HepG2 (cell line): ENCODE measurements around the gene VEGFA. TPM values are rescaled to one million over a fixed set of nuclear protein-coding genes. Genes with fewer than 3 reads are reported as not detected.

Source experiments
- CBX5 ChIP-seq: sonication (generic); formaldehyde crosslinking; IDR thresholded peaks from 2 replicates; pipeline ENCODE4 v1.4.0; 2020; ENCODE audit warnings: missing genetic modification reagents, borderline replicate concordance
- ELF1 ChIP-seq: sonication (generic); formaldehyde crosslinking; IDR thresholded peaks from 2 replicates; pipeline ENCODE4 v1.4.0; 2020; ENCODE audit warnings: missing genetic modification reagents
- ESRRA ChIP-seq: sonication (generic); formaldehyde crosslinking; IDR thresholded peaks from 2 replicates; pipeline ENCODE4 v1.5.1; 2020; ENCODE audit warnings: mild to moderate bottlenecking, low read depth, missing genetic modification reagents
- ETV6 ChIP-seq: sonication (generic); formaldehyde crosslinking; conservative IDR thresholded peaks from 2 replicates; pipeline ENCODE4 v1.4.0; 2020; ENCODE audit warnings: missing genetic modification reagents
- GABPB1 ChIP-seq: IDR thresholded peaks from 2 replicates; pipeline ENCODE4 v1.6.1; 2016; ENCODE audit warnings: mild to moderate bottlenecking, missing genetic modification reagents, moderate library complexity, missing compliant biosample characterization
- HNF4A ChIP-seq: sonication (generic); formaldehyde crosslinking; IDR thresholded peaks from 2 replicates; pipeline ENCODE4 v1.4.0; 2020; ENCODE audit warnings: missing genetic modification reagents
- HOXA7 ChIP-seq: sonication (generic); formaldehyde crosslinking; IDR thresholded peaks from 2 replicates; pipeline ENCODE4 v1.8.1; 2022; ENCODE audit warnings: mild to moderate bottlenecking, missing genetic modification reagents, moderate library complexity
- KLF6 ChIP-seq: IDR thresholded peaks from 2 replicates; pipeline ENCODE4 v1.8.0; 2016; ENCODE audit warnings: missing biosample characterization, missing genetic modification reagents
- MEIS1 ChIP-seq: sonication (generic); formaldehyde crosslinking; IDR thresholded peaks from 2 replicates; pipeline ENCODE4 v1.9.0; 2021; ENCODE audit warnings: mild to moderate bottlenecking, missing genetic modification reagents, moderate library complexity, borderline replicate concordance
- MLLT10 ChIP-seq: sonication (generic); formaldehyde crosslinking; IDR thresholded peaks from 2 replicates; pipeline ENCODE4 v1.4.0; 2020; ENCODE audit warnings: missing genetic modification reagents
- POLR2A ChIP-seq, 2 experiments: IDR thresholded peaks; 2 replicates each; pipeline ENCODE4 v1.6.1; 2011; ENCODE audit warnings: low read depth in 2 of 2, low read length in 2 of 2, mild to moderate bottlenecking in 1 of 2, moderate library complexity in 1 of 2; ENCODE audit not compliant: insufficient read depth in 1 of 2
- POLR2G ChIP-seq: fragments of 200-400 bp; formaldehyde crosslinking; IDR thresholded peaks from 2 replicates; pipeline ENCODE4 v1.6.1; 2018; ENCODE audit warnings: mild to moderate bottlenecking, low read depth, low read length, moderate library complexity
- STAG1 ChIP-seq: sonication (generic); formaldehyde crosslinking; IDR thresholded peaks from 2 replicates; pipeline ENCODE4 v1.4.0; 2020; ENCODE audit warnings: missing genetic modification reagents
- STAT5B ChIP-seq: sonication (generic); formaldehyde crosslinking; IDR thresholded peaks from 2 replicates; pipeline ENCODE4 v1.4.0; 2020; ENCODE audit warnings: missing genetic modification reagents
- SUZ12 ChIP-seq: fragments of 150-350 bp; IDR thresholded peaks from 2 replicates; pipeline ENCODE4 v1.6.1; 2014; ENCODE audit warnings: low read depth, low read length
- XRCC5 ChIP-seq: fragments of 200-400 bp; formaldehyde crosslinking; optimal IDR thresholded peaks from 2 replicates; pipeline ENCODE3; 2017; ENCODE audit warnings: mild to moderate bottlenecking, low read length
- ZFP36L2 ChIP-seq: sonication (generic); formaldehyde crosslinking; IDR thresholded peaks from 2 replicates; pipeline ENCODE4 v1.4.0; 2020; ENCODE audit warnings: missing genetic modification reagents
- ZNF430 ChIP-seq: sonication (generic); formaldehyde crosslinking; IDR thresholded peaks from 2 replicates; pipeline ENCODE4 v1.9.0; 2021; ENCODE audit warnings: mild to moderate bottlenecking, missing genetic modification reagents
- ZNF713 ChIP-seq: sonication (generic); formaldehyde crosslinking; IDR thresholded peaks from 2 replicates; pipeline ENCODE4 v1.4.0; 2020; ENCODE audit warnings: mild to moderate bottlenecking, missing genetic modification reagents
- ZNF761 ChIP-seq: sonication (generic); formaldehyde crosslinking; conservative IDR thresholded peaks from 2 replicates; pipeline ENCODE4 v1.4.0; 2020; ENCODE audit warnings: mild to moderate bottlenecking, missing genetic modification reagents
- ZNF788 ChIP-seq: sonication (generic); formaldehyde crosslinking; IDR thresholded peaks from 2 replicates; pipeline ENCODE4 v1.5.0; 2020; ENCODE audit warnings: mild to moderate bottlenecking, missing genetic modification reagents, borderline replicate concordance
- ZNF792 ChIP-seq: IDR thresholded peaks from 2 replicates; pipeline ENCODE4 v1.6.1; 2016
- polyA plus RNA-seq, 8 experiments: library from polyadenylated mRNA; depleted of rRNA in 3 of 8; stranded (reverse) in 7 of 8; unstranded in 1 of 8; fragments of >200 nt; fragmentation: Illumina TruSeq in 4 of 8; extraction: Trizol in 4 of 8; gene quantifications; 2 replicates each; pipeline versions ENCODE4 v1.2.1 to v1.2.3, GENCODE V29; 2011 to 2016; ENCODE audit warnings: low read depth in 4 of 8, missing spikeins in 1 of 8, mixed read lengths in 1 of 8; ENCODE audit not compliant: insufficient read depth in 1 of 8
- total RNA-seq, 5 experiments: library from RNA; depleted of rRNA; stranded (reverse); fragments of >200 nt; fragmentation: Illumina TruSeq; extraction: Trizol; gene quantifications; 2 replicates each; pipeline ENCODE4 v1.2.3, GENCODE V29; 2016; ENCODE audit warnings: low read depth in 1 of 5
- TF ChIP-seq, protein P1 (sequence below): sonication (generic); formaldehyde crosslinking; IDR thresholded peaks from 2 replicates; pipeline ENCODE4 v1.4.0; 2020; ENCODE audit warnings: missing genetic modification reagents
- TF ChIP-seq, protein P2 (sequence below): sonication (generic); formaldehyde crosslinking; IDR thresholded peaks from 2 replicates; pipeline ENCODE4 v1.4.0; 2020; ENCODE audit warnings: missing genetic modification reagents, low read depth, mild to moderate bottlenecking, borderline replicate concordance
- TF ChIP-seq, protein P3 (sequence below): IDR thresholded peaks from 2 replicates; pipeline ENCODE4 v1.6.1; 2016; ENCODE audit warnings: missing genetic modification reagents, missing compliant biosample characterization
- TF ChIP-seq, protein P4 (sequence below): IDR thresholded peaks from 2 replicates; pipeline ENCODE4 v1.6.1; 2012; ENCODE audit warnings: inconsistent platforms

The VEGFA gene
- total and polyA plus RNA-seq, 2 of the 13 experiments (the other 11 are each of a cell fraction or from before 2014, with no cell fraction given): 68.1 to 629 TPM

DNA sequence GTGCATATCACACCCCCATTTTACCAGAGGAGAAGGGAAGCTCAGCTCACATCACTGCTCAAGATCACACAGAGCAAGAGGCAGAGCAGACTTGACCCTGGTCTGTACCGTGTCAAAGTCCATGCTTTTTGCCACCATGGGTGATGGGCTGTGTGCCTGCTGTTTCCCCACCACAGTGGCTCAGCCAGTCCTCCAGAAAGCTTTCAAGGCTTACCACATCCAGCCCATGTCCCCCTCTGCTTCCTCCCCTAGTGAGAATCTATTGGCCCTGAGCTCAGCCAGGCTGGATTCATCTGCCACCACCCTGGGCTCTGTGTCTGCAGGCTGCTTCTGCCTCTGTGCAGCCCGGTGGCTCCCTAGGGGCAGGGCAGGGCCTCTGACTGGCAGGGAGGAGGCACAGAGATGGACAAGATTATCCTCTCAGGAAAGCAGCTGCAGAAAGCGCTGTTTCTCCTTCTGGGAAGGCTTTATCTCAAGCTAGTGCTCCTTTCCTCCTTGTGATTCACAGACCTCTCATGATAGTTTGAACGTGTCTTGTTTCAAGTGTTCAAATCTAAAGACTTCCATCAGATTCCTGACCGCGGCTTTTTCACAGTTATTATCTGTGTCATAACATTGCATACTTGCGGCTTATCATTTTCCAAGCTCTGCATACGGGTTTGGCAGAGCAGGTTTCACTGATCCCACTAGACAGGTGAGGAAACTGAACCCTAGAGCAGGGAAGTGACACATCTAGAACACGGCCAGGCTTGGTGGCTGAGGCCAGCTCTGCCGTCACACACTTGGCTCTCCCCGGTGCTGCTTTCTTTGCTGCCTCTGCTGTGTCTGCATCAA is 37.4 kb downstream of the VEGFA start (continued):
- TF ChIP-seq, protein P1, sequence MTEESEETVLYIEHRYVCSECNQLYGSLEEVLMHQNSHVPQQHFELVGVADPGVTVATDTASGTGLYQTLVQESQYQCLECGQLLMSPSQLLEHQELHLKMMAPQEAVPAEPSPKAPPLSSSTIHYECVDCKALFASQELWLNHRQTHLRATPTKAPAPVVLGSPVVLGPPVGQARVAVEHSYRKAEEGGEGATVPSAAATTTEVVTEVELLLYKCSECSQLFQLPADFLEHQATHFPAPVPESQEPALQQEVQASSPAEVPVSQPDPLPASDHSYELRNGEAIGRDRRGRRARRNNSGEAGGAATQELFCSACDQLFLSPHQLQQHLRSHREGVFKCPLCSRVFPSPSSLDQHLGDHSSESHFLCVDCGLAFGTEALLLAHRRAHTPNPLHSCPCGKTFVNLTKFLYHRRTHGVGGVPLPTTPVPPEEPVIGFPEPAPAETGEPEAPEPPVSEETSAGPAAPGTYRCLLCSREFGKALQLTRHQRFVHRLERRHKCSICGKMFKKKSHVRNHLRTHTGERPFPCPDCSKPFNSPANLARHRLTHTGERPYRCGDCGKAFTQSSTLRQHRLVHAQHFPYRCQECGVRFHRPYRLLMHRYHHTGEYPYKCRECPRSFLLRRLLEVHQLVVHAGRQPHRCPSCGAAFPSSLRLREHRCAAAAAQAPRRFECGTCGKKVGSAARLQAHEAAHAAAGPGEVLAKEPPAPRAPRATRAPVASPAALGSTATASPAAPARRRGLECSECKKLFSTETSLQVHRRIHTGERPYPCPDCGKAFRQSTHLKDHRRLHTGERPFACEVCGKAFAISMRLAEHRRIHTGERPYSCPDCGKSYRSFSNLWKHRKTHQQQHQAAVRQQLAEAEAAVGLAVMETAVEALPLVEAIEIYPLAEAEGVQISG (CRISPR knock-in tag): peak; percentile 36; the same call in 1 of the 2 replicates
- TF ChIP-seq POLR2G: peak; percentile 39; the same call in 1 of the 2 replicates
- TF ChIP-seq ZNF761 (CRISPR knock-in tag): 0 out of 2 replicates have a peak, but pooled peaks have one; percentile 36
- peak; percentile 50; the same call in 1 of the 2 replicates for TF ChIP-seq ZNF430
- TF ChIP-seq CBX5 (CRISPR knock-in tag): peak; percentile 29; the same call in 1 of the 2 replicates
- TF ChIP-seq ZFP36L2 (CRISPR knock-in tag): no peak
- TF ChIP-seq KLF6 (CRISPR knock-in tag): peak; percentile 26; the same call in 1 of the 2 replicates
- no peak for TF ChIP-seq SUZ12
- TF ChIP-seq MEIS1 (CRISPR knock-in tag): 0 out of 2 replicates have a peak, but pooled peaks have one; percentile 1
- peak; percentile 74; the same call in 1 of the 2 replicates for TF ChIP-seq ZNF713 (CRISPR knock-in tag)
- peak; percentile 29; the same call in 1 of the 2 replicates for TF ChIP-seq STAG1 (CRISPR knock-in tag)
- peak; percentile 26 for TF ChIP-seq XRCC5
- TF ChIP-seq HOXA7 (CRISPR knock-in tag): no peak
- peak in 1 of 2 experiments; percentile 56; a peak in 2 of 4 replicates for TF ChIP-seq POLR2A (IDR thresholded peaks at IDR 0.05; ENCODE audit: insufficient read depth in 1 of 2, low read depth in 2 of 2, low read length in 2 of 2)
- TF ChIP-seq MLLT10 (CRISPR knock-in tag): no peak
- no peak for TF ChIP-seq ELF1 (CRISPR knock-in tag)
- TF ChIP-seq, protein P2, sequence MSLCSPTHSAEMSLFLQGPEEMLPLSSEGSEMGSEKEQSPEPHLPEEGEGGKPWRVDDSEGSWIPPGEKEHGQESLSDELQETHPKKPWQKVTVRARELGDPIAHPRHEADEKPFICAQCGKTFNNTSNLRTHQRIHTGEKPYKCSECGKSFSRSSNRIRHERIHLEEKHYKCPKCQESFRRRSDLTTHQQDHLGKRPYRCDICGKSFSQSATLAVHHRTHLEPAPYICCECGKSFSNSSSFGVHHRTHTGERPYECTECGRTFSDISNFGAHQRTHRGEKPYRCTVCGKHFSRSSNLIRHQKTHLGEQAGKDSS (CRISPR knock-in tag): peak; percentile 41; the same call in 1 of the 2 replicates
- peak; percentile 40; the same call in 1 of the 2 replicates for TF ChIP-seq ZNF788 (CRISPR knock-in tag)
- TF ChIP-seq ETV6 (CRISPR knock-in tag): 0 out of 2 replicates have a peak, but pooled peaks have one; percentile 42
- TF ChIP-seq ZNF792 (CRISPR knock-in tag): 0 out of 2 replicates have a peak, but pooled peaks have one; percentile 12
- TF ChIP-seq GABPB1: peak; percentile 23; the same call in 1 of the 2 replicates
- no peak for TF ChIP-seq STAT5B
- TF ChIP-seq, protein P3, sequence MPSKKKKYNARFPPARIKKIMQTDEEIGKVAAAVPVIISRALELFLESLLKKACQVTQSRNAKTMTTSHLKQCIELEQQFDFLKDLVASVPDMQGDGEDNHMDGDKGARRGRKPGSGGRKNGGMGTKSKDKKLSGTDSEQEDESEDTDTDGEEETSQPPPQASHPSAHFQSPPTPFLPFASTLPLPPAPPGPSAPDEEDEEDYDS (CRISPR knock-in tag): peak; percentile 47; the same call in 1 of the 2 replicates
- TF ChIP-seq HNF4A: peak; percentile 86
- TF ChIP-seq ESRRA (CRISPR knock-in tag): peak; percentile 48; the same call in 1 of the 2 replicates
- TF ChIP-seq, protein P4, sequence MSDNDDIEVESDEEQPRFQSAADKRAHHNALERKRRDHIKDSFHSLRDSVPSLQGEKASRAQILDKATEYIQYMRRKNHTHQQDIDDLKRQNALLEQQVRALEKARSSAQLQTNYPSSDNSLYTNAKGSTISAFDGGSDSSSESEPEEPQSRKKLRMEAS: peak; percentile 37; the same call in 1 of the 2 replicates
